CD4-positive, alpha-beta T cell treated with Interleukin-10 for 1 hour (primary cell): ENCODE data around the gene DTD1.

ENCODE experiments used
- DNase-seq: peaks from one replicate; pipeline ENCODE4 v3.0.0-alpha.2; 2020

Gene DTD1

GRCh38 chr20:18587665-18588573 lies at the start of gene DTD1:
Gene DTD1 (plus strand): TSS chr20:18588054. CDS start chr20:18588073, 19 bp downstream.
- peak; percentile 89 for DNase-seq

GRCh38 chr20:18541741-18542140 lies 46.1 kb upstream of the DTD1 start:
- DNase-seq = no peak

GRCh38 chr20:18543216-18543615 lies 44.6 kb upstream of the DTD1 start:
- no peak for DNase-seq

- no peak for DNase-seq
Observed at GRCh38 chr20:18543932-18544331, 43.9 kb upstream of the DTD1 start.

GRCh38 chr20:18545566-18545965 lies 42.3 kb upstream of the DTD1 start:
- DNase-seq = no peak

GRCh38 chr20:18548465-18548864 lies 39.4 kb upstream of the DTD1 start:
- DNase-seq = no peak

- DNase-seq = no peak
Observed at GRCh38 chr20:18553746-18554145, 34.1 kb upstream of the DTD1 start.

- peak; percentile 95 for DNase-seq
Observed at GRCh38 chr20:18566892-18567738, 20.7 kb upstream of the DTD1 start, which contains the start of gene SMIM26. Gene SMIM26 (plus strand): TSS chr20:18567432. CDS start chr20:18567479, 47 bp downstream.

GRCh38 chr20:18567739-18568091 lies 20.1 kb upstream of the DTD1 start:
- DNase-seq = no peak

- no peak for DNase-seq
Observed at GRCh38 chr20:18571009-18571408, 16.8 kb upstream of the DTD1 start.

- DNase-seq = no peak
Observed at GRCh38 chr20:18571578-18571977, 16.3 kb upstream of the DTD1 start.

- no peak for DNase-seq
Observed at GRCh38 chr20:18577942-18578341, 9.9 kb upstream of the DTD1 start.

GRCh38 chr20:18578581-18578980 lies 9.3 kb upstream of the DTD1 start:
- DNase-seq = no peak

GRCh38 chr20:18580012-18580411 lies 7.8 kb upstream of the DTD1 start:
- no peak for DNase-seq

GRCh38 chr20:18585134-18585533 lies 2.7 kb upstream of the DTD1 start:
- DNase-seq = no peak

- no peak for DNase-seq
Observed at GRCh38 chr20:18588574-18588933, 700 bp downstream of the DTD1 start.

- peak; percentile 8 for DNase-seq
Observed at GRCh38 chr20:18589941-18590674, 2.3 kb downstream of the DTD1 start.

- no peak for DNase-seq
Observed at GRCh38 chr20:18596270-18596669, 8.4 kb downstream of the DTD1 start.

GRCh38 chr20:18609741-18610140 lies 21.9 kb downstream of the DTD1 start:
- DNase-seq = no peak

- no peak for DNase-seq
Observed at GRCh38 chr20:18611492-18611891, 23.6 kb downstream of the DTD1 start.

GRCh38 chr20:18613553-18613952 lies 25.7 kb downstream of the DTD1 start:
- no peak for DNase-seq

- no peak for DNase-seq
Observed at GRCh38 chr20:18614244-18614643, 26.4 kb downstream of the DTD1 start.

- DNase-seq = no peak
Observed at GRCh38 chr20:18615020-18615650, 27.3 kb downstream of the DTD1 start.
